HG03097 (cell line): Measurements from ENCODE around the gene ANKRD36.
"Not testable (repeated sequence)": the region's sequence is repeated elsewhere in the genome, so short reads cannot be mapped to it uniquely, and the experiment has no call there.

Experiments used
- ATAC-seq: cut with Tn5 transposase; IDR thresholded peaks from one replicate; pipeline ENCODE4 v1.9.1; 2021; ENCODE audit not compliant: unreplicated experiment, low FRiP score

ANKRD36 gene

DNA sequence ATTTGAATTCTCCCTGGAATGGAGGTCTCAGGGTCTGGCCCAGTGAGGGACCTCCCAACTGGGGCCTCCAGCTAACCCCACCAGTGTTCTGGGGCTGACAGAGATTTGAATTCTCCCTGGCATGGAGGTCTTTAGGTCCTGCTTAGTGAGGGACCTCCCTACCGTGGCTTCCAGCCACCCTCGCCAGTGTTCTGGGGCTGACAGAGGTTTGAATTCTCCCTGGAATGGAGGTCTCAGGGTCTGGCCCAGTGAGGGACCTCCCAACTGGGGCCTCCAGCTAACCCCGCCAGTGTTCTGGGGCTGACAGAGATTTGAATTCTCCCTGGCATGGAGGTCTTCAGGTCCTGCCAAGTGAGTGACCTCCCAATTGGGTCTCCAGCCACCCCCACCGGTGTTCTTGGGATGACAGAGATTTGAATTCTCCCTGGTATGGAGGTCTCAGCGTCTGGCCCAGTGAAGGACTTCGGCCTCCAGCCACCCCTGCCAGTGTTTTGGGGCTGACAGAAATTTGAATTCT, 155.2 kb downstream of the ANKRD36 start:
- ATAC-seq = not testable (repeated sequence)

DNA sequence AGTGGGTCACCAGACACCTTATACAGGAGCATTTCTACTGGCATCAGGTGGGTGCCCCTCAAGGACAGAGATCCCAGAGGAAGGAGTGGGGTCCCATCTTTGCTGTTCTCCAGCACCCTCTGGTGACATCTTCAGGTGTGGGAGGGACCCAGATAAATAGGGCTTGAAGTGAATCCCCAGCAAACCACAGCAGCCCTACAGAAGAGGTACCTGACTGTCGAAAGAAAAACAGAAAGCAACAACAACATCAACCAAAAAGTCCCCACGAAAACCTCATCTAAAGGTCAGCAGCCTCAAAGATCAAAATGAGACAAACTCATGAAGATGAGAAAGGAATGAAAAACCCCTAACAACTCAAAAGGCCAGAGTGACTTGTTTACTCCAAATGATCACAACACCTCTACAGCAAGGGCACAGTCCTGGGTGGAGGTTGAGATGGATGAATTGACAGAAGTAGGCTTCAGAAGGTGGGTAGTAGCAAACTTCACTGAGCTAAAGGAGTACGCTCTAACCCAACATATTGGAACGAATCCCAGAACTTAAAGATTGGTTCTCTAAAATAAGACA, 163.4 kb downstream of the ANKRD36 start:
- ATAC-seq = not testable (repeated sequence)

DNA sequence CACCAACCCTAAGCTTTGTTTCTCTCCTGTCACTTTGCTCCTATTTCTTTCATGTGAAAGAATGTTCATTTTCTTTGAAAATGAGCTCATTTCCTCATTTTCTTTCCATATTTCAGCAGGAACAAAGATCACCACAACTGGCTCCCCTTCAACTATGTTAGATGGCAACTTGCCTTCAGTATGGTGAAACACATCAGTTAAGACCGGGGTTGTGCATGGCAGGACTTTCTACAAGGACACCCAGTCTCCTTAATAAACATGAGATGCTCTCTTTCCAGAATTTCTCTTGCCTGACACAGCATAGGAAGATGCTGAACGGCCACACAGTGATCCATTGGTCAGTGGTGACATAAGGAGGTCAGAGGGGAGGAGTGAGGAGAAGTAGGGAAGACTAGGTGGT, 172.2 kb downstream of the ANKRD36 start:
- ATAC-seq = not testable (repeated sequence)

DNA sequence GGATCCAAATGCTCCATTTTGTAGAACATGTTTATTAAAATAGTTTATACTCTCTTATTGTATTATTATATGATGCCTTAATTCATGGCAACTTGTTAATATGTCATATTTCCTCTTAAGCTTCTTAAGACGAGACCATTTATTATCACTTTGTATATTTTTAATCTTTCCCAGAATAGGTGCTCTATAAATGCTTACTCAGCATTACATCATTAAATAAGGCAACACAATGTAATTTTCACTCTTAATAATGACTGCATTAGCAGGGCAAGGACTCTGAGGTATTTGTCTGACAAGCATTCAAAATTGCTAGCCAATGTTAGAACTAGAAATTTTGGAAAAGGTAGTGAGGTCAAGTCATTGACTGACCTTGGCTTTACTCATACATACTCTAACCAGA, 180.7 kb downstream of the ANKRD36 start:
- not testable (repeated sequence) for ATAC-seq
